Ectodermal cell (in vitro differentiated cells): ENCODE measurements around the gene ZWILCH.

ENCODE experiments used
- H3K27ac ChIP-seq: 2 replicates; pipeline ENCODE4 v1.7.0; 2013; ENCODE audit warnings: mild to moderate bottlenecking, low read depth, low read length; ENCODE audit not compliant: insufficient read depth, poor library complexity, severe bottlenecking
- H3K27me3 ChIP-seq: 2 replicates; pipeline ENCODE4 v1.7.0; 2013; ENCODE audit warnings: mild to moderate bottlenecking, low read length; ENCODE audit not compliant: insufficient read depth, control insufficient read depth, poor library complexity, severe bottlenecking
- H3K36me3 ChIP-seq: one replicate; pipeline ENCODE4 v1.7.0; 2013; ENCODE audit warnings: low read length; ENCODE audit not compliant: control insufficient read depth, insufficient read depth
- H3K4me1 ChIP-seq: one replicate; pipeline ENCODE4 v1.7.0; 2013; ENCODE audit warnings: low read length; ENCODE audit not compliant: control insufficient read depth, insufficient read depth
- H3K4me3 ChIP-seq: 2 replicates; pipeline ENCODE4 v1.7.0; 2013; ENCODE audit warnings: low read depth, low read length, control low read depth; ENCODE audit not compliant: insufficient read depth
- H3K9me3 ChIP-seq: 2 replicates; pipeline ENCODE4 v1.7.0; 2013; ENCODE audit warnings: mild to moderate bottlenecking, low read length, moderate library complexity; ENCODE audit not compliant: control insufficient read depth
- WGBS, 2 experiments: methylation state at CpG; one replicate each; pipeline ENCODE4 v1.1.7; 2013; ENCODE audit warnings: missing lambda C conversion rate in 2 of 2; 5-methylcytosine and 5-hydroxymethylcytosine counted together

Gene ZWILCH

GRCh38 chr15:66535056-66535455, 29.9 kb downstream of the ZWILCH start:
- Histone ChIP-seq H3K4me3 (no peak overlapping the region), H3K27ac (no peak overlapping the region), H3K4me1 (no peaks in the 10 kb centered on the region), H3K27me3 (no peaks in the 10 kb centered on the region), H3K36me3 (peaks cover 12% of the 10 kb centered on the region), H3K9me3 (no peaks in the 10 kb centered on the region)
- WGBS, 2 experiments = 89 to 91% methylated on average over 9 of the region's 9 CpGs

GRCh38 chr15:66542896-66543295, 37.8 kb downstream of the ZWILCH start:
- H3K27me3 ChIP-seq = no peaks in the 10 kb centered on the region
- WGBS, 2 experiments = 93 to 98% methylated on average over 3 of the region's 4 CpGs
- H3K36me3 ChIP-seq = peaks cover 18% of the 10 kb centered on the region
- no peak overlapping the region for H3K4me3 ChIP-seq
- H3K4me1 ChIP-seq = no peaks in the 10 kb centered on the region
- no peaks in the 10 kb centered on the region for H3K9me3 ChIP-seq
- no peak overlapping the region for H3K27ac ChIP-seq

GRCh38 chr15:66545255-66545654, 40.1 kb downstream of the ZWILCH start:
- Histone ChIP-seq H3K9me3 (no peaks in the 10 kb centered on the region), H3K27ac (no peak overlapping the region), H3K4me3 (no peak overlapping the region), H3K4me1 (no peaks in the 10 kb centered on the region), H3K36me3 (peaks cover 14% of the 10 kb centered on the region), H3K27me3 (no peaks in the 10 kb centered on the region)
- 89 to 95% methylated on average over 1 of the region's 1 CpG for WGBS, 2 experiments

- H3K27ac ChIP-seq = no peak overlapping the region
- no peaks in the 10 kb centered on the region for H3K4me1 ChIP-seq
- H3K4me3 ChIP-seq = no peak overlapping the region
- no peaks in the 10 kb centered on the region for H3K9me3 ChIP-seq
- H3K36me3 ChIP-seq = no peaks in the 10 kb centered on the region
- no peaks in the 10 kb centered on the region for H3K27me3 ChIP-seq
These were observed 50.6 kb downstream of the ZWILCH start for GRCh38 chr15:66555685-66556084.

- no peaks in the 10 kb centered on the region for H3K4me1 ChIP-seq
- H3K9me3 ChIP-seq = no peaks in the 10 kb centered on the region
- no peaks in the 10 kb centered on the region for H3K36me3 ChIP-seq
- no peak overlapping the region for H3K27ac ChIP-seq
- H3K4me3 ChIP-seq = no peak overlapping the region
- WGBS, 2 experiments = 86 to 89% methylated on average over 6 of the region's 6 CpGs
- no peaks in the 10 kb centered on the region for H3K27me3 ChIP-seq
These were observed 53.1 kb downstream of the ZWILCH start for GRCh38 chr15:66558271-66558670.

- WGBS, 2 experiments = 95 to 96% methylated on average over 18 of the region's 18 CpGs
- Histone ChIP-seq H3K36me3 (no peaks in the 10 kb centered on the region), H3K9me3 (no peaks in the 10 kb centered on the region), H3K4me3 (no peak overlapping the region), H3K4me1 (peaks cover 10% of the 10 kb centered on the region), H3K27me3 (no peaks in the 10 kb centered on the region), H3K27ac (no peak overlapping the region)
These were observed 55.9 kb downstream of the ZWILCH start for GRCh38 chr15:66560856-66561525.

GRCh38 chr15:66563126-66563525, 58.0 kb downstream of the ZWILCH start:
- no peaks in the 10 kb centered on the region for H3K9me3 ChIP-seq
- no peaks in the 10 kb centered on the region for H3K27me3 ChIP-seq
- WGBS, 2 experiments = 91 to 95% methylated on average over 4 of the region's 4 CpGs
- H3K27ac ChIP-seq = no peak overlapping the region
- no peaks in the 10 kb centered on the region for H3K36me3 ChIP-seq
- H3K4me3 ChIP-seq = no peak overlapping the region
- peaks cover 15% of the 10 kb centered on the region for H3K4me1 ChIP-seq

GRCh38 chr15:66563566-66564110, 58.5 kb downstream of the ZWILCH start:
- Histone ChIP-seq H3K27ac (no peak overlapping the region), H3K9me3 (no peaks in the 10 kb centered on the region), H3K4me1 (peaks cover 15% of the 10 kb centered on the region), H3K36me3 (no peaks in the 10 kb centered on the region), H3K27me3 (no peaks in the 10 kb centered on the region), H3K4me3 (no peak overlapping the region)
- 95% methylated on average over 13 of the region's 13 CpGs for WGBS, 2 experiments

GRCh38 chr15:66564136-66565041, 59.3 kb downstream of the ZWILCH start:
- Histone ChIP-seq H3K9me3 (no peaks in the 10 kb centered on the region), H3K4me3 (no peak overlapping the region), H3K27me3 (no peaks in the 10 kb centered on the region), H3K36me3 (no peaks in the 10 kb centered on the region), H3K27ac (no peak overlapping the region), H3K4me1 (peaks cover 15% of the 10 kb centered on the region)
- 85 to 86% methylated on average over 17 of the region's 18 CpGs for WGBS, 2 experiments

- 72 to 73% methylated on average over 9 of the region's 9 CpGs for WGBS, 2 experiments
- H3K27me3 ChIP-seq = no peaks in the 10 kb centered on the region
- H3K9me3 ChIP-seq = no peaks in the 10 kb centered on the region
- peak overlapping the region; percentile 11 for H3K27ac ChIP-seq
- no peaks in the 10 kb centered on the region for H3K36me3 ChIP-seq
- peak overlapping the region; percentile 23 for H3K4me3 ChIP-seq
- H3K4me1 ChIP-seq = peaks cover 15% of the 10 kb centered on the region
These were observed 60.1 kb downstream of the ZWILCH start for GRCh38 chr15:66565141-66565641.
